Endothelial cell of umbilical vein (primary cell): ENCODE data around the gene MUC2. TPM values are rescaled to one million over a fixed set of nuclear protein-coding genes. Genes with fewer than 3 reads are reported as not detected.

ENCODE experiments used
- BruUV-seq: library from RNA; stranded (reverse); fragments of 400-500 nt; replicated peaks from 2 replicates; lab custom pipeline; 2021; lab: Mats Ljungman, UMichigan
- CTCF ChIA-PET: fragments of 300-600, 350-600 bp; sonication (Branson Sonifier 250); formaldehyde crosslinking; loops from one replicate; lab custom pipeline; 2021; ENCODE audit warnings: antibody characterized with exemption, inconsistent platforms; lab: Charles Lee
- POLR2A ChIA-PET: fragments of 300-600, 350-600 bp; sonication (Branson Sonifier 250); formaldehyde crosslinking; loops from one replicate; lab custom pipeline; 2021; ENCODE audit warnings: antibody characterized with exemption, inconsistent platforms; lab: Charles Lee
- DNase-seq: peaks from one replicate; pipeline ENCODE4 v3.0.0-alpha.2; 2011; ENCODE audit warnings: low read depth, low spot score
- FAIRE-seq: peaks from 2 replicates; lab custom pipeline; 2011; peaks lifted over from hg19 to GRCh38; lab: Jason Lieb, UNC
- H2AFZ ChIP-seq: 2 replicates; pipeline ENCODE4 v1.6.0; 2012; ENCODE audit warnings: low read depth, low read length, control low read depth, inconsistent platforms
- H3K27ac ChIP-seq: 2 replicates; pipeline ENCODE4 v1.5.1; 2011; ENCODE audit warnings: low read depth, mild to moderate bottlenecking, control low read depth, low read length, moderate library complexity; ENCODE audit not compliant: insufficient read depth
- H3K27me3 ChIP-seq, 2 experiments: 2 replicates each; pipeline versions ENCODE4 v1.6.0 to v1.6.1; 2011; ENCODE audit warnings: low read length in 2 of 2, mixed read lengths in 1 of 2; ENCODE audit not compliant: control insufficient read depth in 2 of 2, insufficient read depth in 2 of 2
- H3K36me3 ChIP-seq, 2 experiments: 2 replicates in 1 of 2; 3 replicates in 1 of 2; pipeline ENCODE4 v1.5.1; 2011; ENCODE audit warnings: low read length in 2 of 2, mild to moderate bottlenecking in 1 of 2, moderate library complexity in 1 of 2; ENCODE audit not compliant: control insufficient read depth in 2 of 2, insufficient read depth in 2 of 2; ENCODE audit errors: extremely low read depth in 1 of 2
- H3K4me1 ChIP-seq: 3 replicates; pipeline ENCODE4 v1.5.1; 2011; ENCODE audit warnings: mild to moderate bottlenecking, low read length; ENCODE audit not compliant: control insufficient read depth, insufficient read depth; ENCODE audit errors: extremely low read depth
- H3K4me2 ChIP-seq: 2 replicates; pipeline ENCODE4 v1.6.1; 2011; ENCODE audit warnings: low read length, control low read depth, mixed read lengths; ENCODE audit not compliant: insufficient read depth
- H3K4me3 ChIP-seq, 3 experiments: fragments of 200-600 bp in 1 of 3; sonication (generic), shearing (Covaris generic) in 1 of 3; replicated peaks in 1 of 3; 2 replicates each; pipeline ENCODE4 v1.5.1; 2011 to 2016; ENCODE audit warnings: control low read depth in 3 of 3, low read length in 3 of 3, mild to moderate bottlenecking in 2 of 3, inconsistent platforms in 1 of 3, low read depth in 1 of 3, moderate library complexity in 1 of 3; ENCODE audit not compliant: insufficient read depth in 1 of 3
- H3K79me2 ChIP-seq: 2 replicates; pipeline ENCODE4 v1.6.0; 2012; ENCODE audit warnings: low read length, inconsistent platforms; ENCODE audit not compliant: control insufficient read depth, insufficient read depth
- H3K9ac ChIP-seq: replicated peaks from 2 replicates; pipeline ENCODE3; 2011; ENCODE audit warnings: low read length, control low read depth; ENCODE audit not compliant: insufficient read depth; ENCODE audit errors: extremely low read depth
- H3K9me1 ChIP-seq: replicated peaks from 3 replicates; pipeline ENCODE4 v1.6.0; 2011; ENCODE audit warnings: mild to moderate bottlenecking, low read length; ENCODE audit not compliant: control insufficient read depth, insufficient read depth; ENCODE audit errors: extremely low read depth
- H3K9me3 ChIP-seq: replicated peaks from 2 replicates; pipeline ENCODE4 v1.5.1; 2012; ENCODE audit warnings: low read length, inconsistent platforms; ENCODE audit not compliant: control insufficient read depth, insufficient read depth
- H4K20me1 ChIP-seq: replicated peaks from 2 replicates; pipeline ENCODE3; 2011; ENCODE audit warnings: mild to moderate bottlenecking, low read length; ENCODE audit not compliant: control insufficient read depth, insufficient read depth; ENCODE audit errors: extremely low read depth
- EZH2 ChIP-seq: IDR thresholded peaks from 2 replicates; pipeline ENCODE4 v1.6.1; 2012; ENCODE audit warnings: borderline replicate concordance, low read depth, mild to moderate bottlenecking, moderate library complexity, low read length, inconsistent platforms; ENCODE audit not compliant: severe bottlenecking
- FOS ChIP-seq: IDR thresholded peaks from 2 replicates; pipeline ENCODE4 v1.6.1; 2011; ENCODE audit warnings: mild to moderate bottlenecking, low read length, moderate library complexity, borderline replicate concordance; ENCODE audit not compliant: insufficient read depth
- GATA2 ChIP-seq: IDR thresholded peaks from 2 replicates; pipeline ENCODE4 v1.7.0; 2011; ENCODE audit warnings: low read depth, mild to moderate bottlenecking, moderate library complexity, mixed read lengths, low read length; ENCODE audit not compliant: insufficient read length, insufficient read depth
- JUN ChIP-seq: IDR thresholded peaks from 2 replicates; pipeline ENCODE4 v1.6.1; 2011; ENCODE audit warnings: borderline replicate concordance, low read depth; ENCODE audit not compliant: insufficient read length, insufficient read depth
- MYC ChIP-seq: IDR thresholded peaks from one replicate; pipeline ENCODE4 v1.6.1; 2011; ENCODE audit warnings: mild to moderate bottlenecking, low read depth, low read length
- POLR2A ChIP-seq: IDR thresholded peaks from 2 replicates; pipeline ENCODE4 v1.6.1; 2012; ENCODE audit warnings: low read depth, mild to moderate bottlenecking, control low read depth, low read length
- POLR2AphosphoS5 ChIP-seq: IDR thresholded peaks from 2 replicates; pipeline ENCODE4 v1.6.1; 2012; ENCODE audit warnings: low read depth, mild to moderate bottlenecking, control low read depth, low read length, moderate library complexity; ENCODE audit not compliant: insufficient read depth
- dilution Hi-C: fragments of 300-500 bp; cut with MboI; formaldehyde crosslinking; loops from one replicate; pipeline ENCODE4 v1.15.0; 2019; ENCODE audit warnings: low sequenced_read_pairs; ENCODE audit not compliant: extremely low pct_ligation_motif_present
- intact Hi-C: fragments of 100-400 bp; cut with micrococcal nuclease; formaldehyde crosslinking; loops from one replicate; pipeline ENCODE4 v1.10.0; 2022
- polyA plus RNA-seq, 4 experiments: library from polyadenylated mRNA; depleted of rRNA in 3 of 4; stranded (reverse) in 3 of 4; unstranded in 1 of 4; fragments of >200 nt; gene quantifications; 2 replicates each; pipeline versions ENCODE4 v1.2.1 to v1.2.3, GENCODE V29; 2011 to 2012; ENCODE audit warnings: missing spikeins in 1 of 4
- total RNA-seq: library from RNA; stranded (reverse); gene quantifications from 2 replicates; pipeline ENCODE4 v1.2.3, GENCODE V29; 2021
- TF ChIP-seq, protein P1 (sequence below), 2 donors: IDR thresholded peaks; 1 replicate in 1 of 2; 2 replicates in 1 of 2; pipeline ENCODE4 v1.5.1; 2011; ENCODE audit warnings: low read length in 2 of 2, mild to moderate bottlenecking in 2 of 2, moderate library complexity in 2 of 2, control low read depth in 1 of 2, inconsistent platforms in 1 of 2, low read depth in 1 of 2; ENCODE audit not compliant: insufficient read depth in 1 of 2; ENCODE audit errors: extremely low read depth in 1 of 2
- TF ChIP-seq, protein P2 (sequence below): IDR thresholded peaks from 2 replicates; pipeline ENCODE4 v1.6.1; 2011; ENCODE audit not compliant: insufficient read depth, insufficient read length

Gene MUC2
- total and polyA plus RNA-seq, 2 donors (not counting 3 experiments of a cell fraction or from before 2014, with no cell fraction given), result not detected

DNA sequence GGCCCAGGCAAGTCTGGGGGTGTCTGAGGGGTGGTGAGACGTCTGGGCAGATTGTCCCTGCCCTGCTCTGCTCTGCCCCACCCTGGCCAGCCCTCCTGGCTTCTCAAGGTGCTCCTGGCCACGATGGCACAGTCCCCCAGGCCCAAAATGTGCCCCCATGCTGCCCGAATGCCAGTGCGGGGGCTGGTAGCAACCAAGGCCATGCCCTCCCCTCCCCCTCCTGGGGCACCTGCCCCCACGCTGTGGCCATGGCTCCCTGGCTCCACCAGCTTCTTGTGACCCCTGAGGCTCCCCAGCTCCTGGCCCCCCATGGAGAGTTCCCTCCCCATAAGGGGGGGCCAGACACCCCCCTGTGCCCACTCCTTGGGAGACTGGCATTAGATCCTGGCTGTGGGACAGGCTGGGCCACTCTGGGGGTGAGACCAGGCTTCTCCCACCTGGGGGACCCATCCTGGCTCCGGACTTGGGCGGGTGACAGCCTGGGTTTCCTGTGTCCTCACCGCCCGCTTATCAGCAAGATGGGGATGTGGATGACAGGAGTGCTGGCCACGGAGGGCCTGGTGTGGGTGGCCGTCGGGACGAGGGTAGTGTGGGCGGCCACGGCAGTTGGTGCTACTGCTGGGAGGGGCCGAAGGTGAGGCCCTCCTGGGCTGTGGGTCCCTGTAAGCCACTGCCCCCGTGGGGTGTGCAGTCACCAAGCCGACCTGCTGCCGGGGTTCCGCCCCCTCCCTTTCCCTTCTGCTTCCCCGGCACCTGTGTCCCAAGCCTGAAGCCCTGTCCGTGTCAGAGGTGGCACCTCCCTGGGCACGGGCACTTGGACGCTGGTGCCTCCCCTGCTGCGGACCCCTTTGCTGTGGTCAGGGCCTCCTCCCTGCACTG is 22.3 kb upstream of the MUC2 start:
- TF ChIP-seq JUN, result no peak
- no peak for TF ChIP-seq POLR2AphosphoS5
- TF ChIP-seq POLR2A, result no peak
- TF ChIP-seq, protein P1, sequence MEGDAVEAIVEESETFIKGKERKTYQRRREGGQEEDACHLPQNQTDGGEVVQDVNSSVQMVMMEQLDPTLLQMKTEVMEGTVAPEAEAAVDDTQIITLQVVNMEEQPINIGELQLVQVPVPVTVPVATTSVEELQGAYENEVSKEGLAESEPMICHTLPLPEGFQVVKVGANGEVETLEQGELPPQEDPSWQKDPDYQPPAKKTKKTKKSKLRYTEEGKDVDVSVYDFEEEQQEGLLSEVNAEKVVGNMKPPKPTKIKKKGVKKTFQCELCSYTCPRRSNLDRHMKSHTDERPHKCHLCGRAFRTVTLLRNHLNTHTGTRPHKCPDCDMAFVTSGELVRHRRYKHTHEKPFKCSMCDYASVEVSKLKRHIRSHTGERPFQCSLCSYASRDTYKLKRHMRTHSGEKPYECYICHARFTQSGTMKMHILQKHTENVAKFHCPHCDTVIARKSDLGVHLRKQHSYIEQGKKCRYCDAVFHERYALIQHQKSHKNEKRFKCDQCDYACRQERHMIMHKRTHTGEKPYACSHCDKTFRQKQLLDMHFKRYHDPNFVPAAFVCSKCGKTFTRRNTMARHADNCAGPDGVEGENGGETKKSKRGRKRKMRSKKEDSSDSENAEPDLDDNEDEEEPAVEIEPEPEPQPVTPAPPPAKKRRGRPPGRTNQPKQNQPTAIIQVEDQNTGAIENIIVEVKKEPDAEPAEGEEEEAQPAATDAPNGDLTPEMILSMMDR (IDR thresholded peaks at IDR 0.05; ENCODE audit: extremely low read depth in 1 of 2, insufficient read depth in 1 of 2, low read depth in 1 of 2, low read length in 2 of 2), result no peak
- TF ChIP-seq FOS, result no peak
- no peak for TF ChIP-seq GATA2
- no peak for TF ChIP-seq EZH2
- TF ChIP-seq, protein P2, sequence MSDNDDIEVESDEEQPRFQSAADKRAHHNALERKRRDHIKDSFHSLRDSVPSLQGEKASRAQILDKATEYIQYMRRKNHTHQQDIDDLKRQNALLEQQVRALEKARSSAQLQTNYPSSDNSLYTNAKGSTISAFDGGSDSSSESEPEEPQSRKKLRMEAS, result no peak
- TF ChIP-seq MYC, result no peak
- no peak for FAIRE-seq
- no peaks in the 10 kb centered on the region for H3K79me2 ChIP-seq
- H2AFZ ChIP-seq, result no peak overlapping the region
- peaks cover 2 to 4% of the 10 kb centered on the region in 2 experiments for H3K27me3 ChIP-seq
- H3K27ac ChIP-seq, result no peak overlapping the region
- no peak overlapping the region for H3K4me3 ChIP-seq
- no peaks in the 10 kb centered on the region for H3K36me3 ChIP-seq
- dilution Hi-C loops (no loop called here), intact Hi-C loops (loop anchor here (5.0 kb wide), 1 partner anchor 140 kb away; the partner anchor contains the start of gene CHID1)
- H3K9ac ChIP-seq, result no peak overlapping the region
- H3K4me1 ChIP-seq, result no peaks in the 10 kb centered on the region
- no peaks in the 10 kb centered on the region for H3K9me1 ChIP-seq
- no peak overlapping the region for H3K4me2 ChIP-seq
- BruUV-seq, result no TSS peak
- no peaks in the 10 kb centered on the region for H4K20me1 ChIP-seq
- POLR2A ChIA-PET, result no interaction called here
- no peaks in the 10 kb centered on the region for H3K9me3 ChIP-seq
- CTCF ChIA-PET, result interaction anchor here (0.9 to 4.9 kb wide), 8 partner anchors 152 to 212 kb away, joined by 3 to 46 read pairs (median 6); partner anchors contain the start of gene TSPAN4
- no peak for DNase-seq
